Measurements from ENCODE around the gene PMPCA. TPM values are rescaled to one million over a fixed set of nuclear protein-coding genes. Genes with fewer than 3 reads are reported as not detected.

The PMPCA gene
- total and polyA plus RNA-seq, 11 donors = 61.5 to 81.8 (median 73.6) TPM

DNA sequence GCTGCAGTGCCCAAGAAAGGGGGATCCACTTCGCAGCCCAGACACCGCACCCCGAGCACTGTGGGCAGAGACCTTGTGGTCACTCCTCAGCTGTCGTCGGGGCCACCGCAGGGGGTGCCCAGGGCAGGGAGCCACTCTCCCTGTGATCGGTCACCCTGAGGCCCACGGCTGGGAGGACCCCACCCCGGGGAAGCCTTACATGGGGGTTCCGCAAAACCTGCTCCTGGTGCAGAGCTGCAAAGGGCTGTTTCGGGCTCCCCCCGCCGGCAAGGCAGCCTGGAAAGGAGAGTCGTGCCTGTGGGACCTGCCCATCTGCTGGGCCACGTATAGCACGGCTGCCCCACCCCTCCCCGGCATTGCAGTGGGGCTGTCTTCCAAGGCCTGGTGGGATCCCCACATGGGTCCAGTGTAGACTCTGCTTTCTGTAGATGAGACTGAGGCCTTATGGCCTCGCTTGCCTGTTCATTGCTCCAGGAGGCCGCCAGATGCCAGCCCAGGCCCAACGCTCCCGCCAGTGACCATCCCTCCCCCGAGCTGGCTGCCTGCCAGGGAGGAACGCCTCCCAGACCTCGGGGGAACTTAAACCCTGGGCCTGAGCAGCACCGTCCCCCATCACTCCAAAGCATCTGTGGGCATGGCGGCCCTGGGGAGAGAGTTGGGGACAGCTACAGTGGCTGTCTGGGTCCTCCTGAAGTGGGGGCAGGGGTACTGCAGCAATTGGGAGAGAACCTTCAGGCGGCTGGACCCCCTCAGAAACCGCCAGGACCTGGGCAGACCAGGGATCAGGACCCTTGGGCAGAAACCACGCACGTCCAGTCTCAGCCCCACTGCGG lies 45.3 kb upstream of the PMPCA start:
- Histone ChIP-seq H3K27me3 (no peaks in the 10 kb centered on the region), H3K27ac (peak overlapping the region in 1 of 12 donors; percentile 67), H3K4me3 (no peak overlapping the region), H3K36me3 (no peaks in the 10 kb centered on the region), H3K4me1 (peaks cover 3 to 35% (median 22%) of the 10 kb centered on the region in 12 donors), H3K9me3 (no peaks in the 10 kb centered on the region)
- 78 to 82% (median 81%) methylated on average over 6 to 31 of the region's 31 CpGs for whole genome bisulfite sequencing, 4 donors
- DNase-seq (no peak), ATAC-seq (no peak)
- intact Hi-C loops (cut with DNase I) = loop anchor here in 1 of 10 donors (2.0 kb wide), 1 partner anchor 36 kb away; the partner anchor contains the start of gene SNAPC4
- no peak for TF ChIP-seq POLR2A (IDR thresholded peaks at IDR 0.05)

DNA sequence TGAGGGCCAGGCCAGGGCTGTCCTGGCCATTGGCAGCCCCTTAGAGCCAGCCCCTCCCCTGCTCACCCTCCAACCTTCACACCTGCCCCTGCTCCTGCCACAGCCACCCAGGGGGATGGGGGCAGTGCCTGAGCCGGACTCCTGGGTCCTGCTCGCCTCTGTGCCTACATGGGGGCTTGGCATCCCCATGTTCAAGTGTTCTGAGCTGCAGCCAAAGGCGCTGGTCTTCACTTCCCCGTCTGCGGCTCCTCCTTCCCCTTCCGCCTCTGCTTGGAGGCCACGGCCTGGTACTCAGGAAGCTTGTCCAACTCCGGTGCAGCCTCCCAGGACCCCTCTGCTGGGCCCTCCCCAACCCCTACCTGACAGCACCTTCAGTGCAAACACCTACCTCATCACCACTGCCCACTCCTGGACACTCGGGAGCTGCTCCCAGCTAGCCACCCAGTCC lies 44.7 kb upstream of the PMPCA start:
- WGBS, 4 donors = 59 to 72% (median 67%) methylated on average over 9 of the region's 9 CpGs
- Histone ChIP-seq H3K36me3 (no peaks in the 10 kb centered on the region), H3K4me3 (no peak overlapping the region), H3K4me1 (peaks cover 3 to 35% (median 22%) of the 10 kb centered on the region in 12 donors), H3K27ac (peak overlapping the region in 1 of 12 donors; percentile 67), H3K27me3 (no peaks in the 10 kb centered on the region), H3K9me3 (no peaks in the 10 kb centered on the region)
- no peak for ATAC-seq
- intact Hi-C loops (cut with DNase I) = loop anchor here in 1 of 10 donors (2.0 kb wide), 1 partner anchor 35 kb away; the partner anchor contains the start of gene SNAPC4
- no peak for DNase-seq
- TF ChIP-seq POLR2A (IDR thresholded peaks at IDR 0.05) = no peak
- TF ChIP-seq, protein P1, sequence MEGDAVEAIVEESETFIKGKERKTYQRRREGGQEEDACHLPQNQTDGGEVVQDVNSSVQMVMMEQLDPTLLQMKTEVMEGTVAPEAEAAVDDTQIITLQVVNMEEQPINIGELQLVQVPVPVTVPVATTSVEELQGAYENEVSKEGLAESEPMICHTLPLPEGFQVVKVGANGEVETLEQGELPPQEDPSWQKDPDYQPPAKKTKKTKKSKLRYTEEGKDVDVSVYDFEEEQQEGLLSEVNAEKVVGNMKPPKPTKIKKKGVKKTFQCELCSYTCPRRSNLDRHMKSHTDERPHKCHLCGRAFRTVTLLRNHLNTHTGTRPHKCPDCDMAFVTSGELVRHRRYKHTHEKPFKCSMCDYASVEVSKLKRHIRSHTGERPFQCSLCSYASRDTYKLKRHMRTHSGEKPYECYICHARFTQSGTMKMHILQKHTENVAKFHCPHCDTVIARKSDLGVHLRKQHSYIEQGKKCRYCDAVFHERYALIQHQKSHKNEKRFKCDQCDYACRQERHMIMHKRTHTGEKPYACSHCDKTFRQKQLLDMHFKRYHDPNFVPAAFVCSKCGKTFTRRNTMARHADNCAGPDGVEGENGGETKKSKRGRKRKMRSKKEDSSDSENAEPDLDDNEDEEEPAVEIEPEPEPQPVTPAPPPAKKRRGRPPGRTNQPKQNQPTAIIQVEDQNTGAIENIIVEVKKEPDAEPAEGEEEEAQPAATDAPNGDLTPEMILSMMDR (IDR thresholded peaks at IDR 0.05) = no peak

DNA sequence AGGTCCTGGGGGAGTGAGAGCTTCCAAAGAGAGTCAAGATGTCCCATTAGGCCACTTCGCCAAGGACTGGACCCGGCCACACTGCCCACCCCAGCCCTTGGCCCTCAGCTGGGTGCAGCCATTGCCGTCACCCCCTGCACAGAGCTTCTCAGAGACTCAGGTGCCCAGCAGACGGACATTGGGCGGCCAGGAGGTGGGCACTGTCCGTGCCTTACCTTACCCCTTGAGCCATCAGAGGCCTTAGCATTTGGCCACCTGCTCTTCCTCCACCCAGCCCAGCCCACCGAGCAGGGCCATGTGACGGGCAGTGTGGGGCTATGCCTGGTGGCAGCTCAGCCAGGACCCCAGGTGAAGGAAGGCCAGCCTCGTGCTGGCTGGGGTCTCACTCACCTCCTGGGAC lies 43.6 kb upstream of the PMPCA start:
- DNase-seq = no peak
- WGBS, 4 donors = 89 to 94% (median 91%) methylated on average over 3 to 9 of the region's 9 CpGs
- intact Hi-C loops (cut with DNase I) = no loop called here
- TF ChIP-seq, protein P1 (IDR thresholded peaks at IDR 0.05) = no peak
- TF ChIP-seq POLR2A (IDR thresholded peaks at IDR 0.05) = no peak
- H3K27me3 ChIP-seq = no peaks in the 10 kb centered on the region
- ATAC-seq = no peak
- H3K4me3 ChIP-seq = no peak overlapping the region
- no peak overlapping the region for H3K27ac ChIP-seq
- peaks cover 3 to 35% (median 18%) of the 10 kb centered on the region in 12 donors for H3K4me1 ChIP-seq
- H3K36me3 ChIP-seq = no peaks in the 10 kb centered on the region
- H3K9me3 ChIP-seq = no peaks in the 10 kb centered on the region

DNA sequence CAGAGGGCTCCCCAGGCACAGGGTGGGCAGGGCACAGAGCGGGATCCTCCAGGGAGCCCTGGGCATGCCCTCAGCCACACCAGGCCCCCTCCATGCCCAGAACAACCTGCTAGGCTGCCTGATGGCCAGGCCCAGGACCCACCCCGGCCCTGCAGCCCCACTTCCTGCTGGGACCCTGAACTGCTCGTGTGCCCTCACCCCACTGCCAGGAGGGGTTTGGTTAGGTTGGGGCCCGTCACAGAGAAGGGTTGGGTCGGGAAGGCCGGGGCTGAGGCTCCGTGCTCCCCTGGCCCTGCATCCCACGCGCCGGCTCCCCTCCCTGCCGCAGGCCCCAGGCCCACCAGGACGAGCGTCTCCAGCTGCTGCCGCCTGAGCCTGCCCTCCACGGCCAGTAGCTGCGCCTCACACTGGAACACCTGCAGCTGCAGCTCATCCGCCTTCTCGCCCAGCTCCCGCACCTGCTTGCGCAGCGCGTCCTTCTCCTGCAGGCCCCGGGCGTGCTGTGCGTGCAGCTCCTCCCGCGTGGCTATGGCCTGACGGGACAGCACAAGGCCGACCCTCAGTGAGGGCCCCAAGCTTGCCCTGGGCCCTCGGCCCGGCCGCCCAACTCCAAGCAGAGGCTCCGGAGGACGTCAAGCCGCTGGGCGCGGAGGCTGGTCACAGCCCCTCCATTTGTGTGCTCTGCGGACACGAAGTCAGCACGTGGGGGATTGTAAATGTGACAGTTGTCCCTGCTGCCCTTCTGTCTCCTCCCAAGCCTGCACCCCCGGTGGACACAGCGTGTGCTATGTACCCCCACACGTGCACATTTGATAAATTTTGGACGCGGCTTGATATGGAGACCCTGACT lies 42.9 kb upstream of the PMPCA start:
- Histone ChIP-seq H3K4me1 (peaks cover 3 to 39% (median 12%) of the 10 kb centered on the region in 12 donors), H3K9me3 (no peaks in the 10 kb centered on the region), H3K4me3 (no peak overlapping the region), H3K36me3 (no peaks in the 10 kb centered on the region), H3K27ac (no peak overlapping the region), H3K27me3 (no peaks in the 10 kb centered on the region)
- no peak for ATAC-seq
- no peak for DNase-seq
- WGBS, 4 donors = 88 to 90% (median 88%) methylated on average over 30 to 45 of the region's 45 CpGs
- intact Hi-C loops (cut with DNase I) = no loop called here
- no peak for TF ChIP-seq POLR2A (IDR thresholded peaks at IDR 0.05)
- TF ChIP-seq, protein P1 (IDR thresholded peaks at IDR 0.05) = no peak
